ENCODE results near the gene C17orf50.
A peak's percentile ranks its signal among the peaks of the same experiment; 100 is the strongest.

Gene C17orf50

GRCh38 chr17:35795007-35795870 is 34.6 kb downstream of the C17orf50 start, which contains the start of gene MMP28:
MMP28 (minus strand) TSS chr17:35795641; CDS start chr17:35795377, 264 bp downstream.
- Histone ChIP-seq H3K4me3 (peak within 1 kb of the TSS; percentile 80), H3K27ac (peak within 1 kb of the TSS in 1 of 2 donors; percentile 81)
- DNase-seq (ENCODE audit: low spot score), result no peak
- TF ChIP-seq CTCF (IDR thresholded peaks at IDR 0.05), result no peak

GRCh38 chr17:35795871-35796265 is 35.2 kb downstream of the C17orf50 start:
- no peak for TF ChIP-seq CTCF (IDR thresholded peaks at IDR 0.05)
- Histone ChIP-seq H3K4me3 (peak overlapping the region; percentile 80), H3K27ac (peak overlapping the region in 1 of 2 donors; percentile 81)

GRCh38 chr17:35796942-35797341 is 36.3 kb downstream of the C17orf50 start:
- no peak overlapping the region for H3K4me3 ChIP-seq
- no peak for TF ChIP-seq CTCF (IDR thresholded peaks at IDR 0.05)
- no peak overlapping the region for H3K27ac ChIP-seq
- no peak for DNase-seq (ENCODE audit: low spot score)

More at GRCh38 chr17:35795871-35796265, 35.2 kb downstream of the C17orf50 start:
- no peak for DNase-seq (ENCODE audit: low spot score)

DNA sequence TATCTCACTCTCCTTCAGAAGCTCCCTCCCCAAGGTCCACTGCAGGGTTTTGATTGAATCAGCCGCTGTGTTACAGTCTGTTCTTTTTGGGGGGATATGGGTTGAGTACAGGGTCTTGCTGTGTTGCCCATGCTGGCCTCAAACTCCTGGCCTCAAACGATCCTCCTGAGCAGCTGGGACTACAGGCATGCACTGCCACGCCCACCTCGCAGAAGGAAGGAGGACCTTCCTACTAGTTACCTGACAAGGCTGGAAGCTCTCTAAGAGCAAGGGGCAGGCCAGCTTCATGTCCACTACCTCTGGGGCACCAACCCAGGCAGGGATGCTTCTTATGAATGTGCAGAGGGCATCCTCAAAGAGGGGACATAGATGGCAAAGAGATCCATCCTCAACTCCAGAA is 36.7 kb downstream of the C17orf50 start:
- no peak overlapping the region for H3K27ac ChIP-seq
- TF ChIP-seq CTCF (IDR thresholded peaks at IDR 0.05), result no peak
- no peak for DNase-seq (ENCODE audit: low spot score)
- no peak overlapping the region for H3K4me3 ChIP-seq

- TF ChIP-seq CTCF (IDR thresholded peaks at IDR 0.05), result no peak
- H3K4me3 ChIP-seq, result no peak overlapping the region
- H3K27ac ChIP-seq, result peak overlapping the region in 1 of 2 donors; percentile 35
- DNase-seq (ENCODE audit: low spot score), result no peak
Measured at GRCh38 chr17:35797918-35798317, 37.2 kb downstream of the C17orf50 start.

- H3K4me3 ChIP-seq, result no peak overlapping the region
- DNase-seq (ENCODE audit: low spot score), result peak; percentile 87
- peak overlapping the region; percentile 39 to 82 for H3K27ac ChIP-seq
- TF ChIP-seq CTCF (IDR thresholded peaks at IDR 0.05), result no peak
Measured at GRCh38 chr17:35799942-35800341, 39.3 kb downstream of the C17orf50 start.
